ENCODE data around the gene HS3ST5. TPM values are rescaled to one million over a fixed set of nuclear protein-coding genes. Genes with fewer than 3 reads are reported as not detected.

Gene HS3ST5
- total and polyA plus RNA-seq, 4 donors: not detected

GRCh38 chr6:114167583-114168576 lies 174.9 kb downstream of the HS3ST5 start:
- TF ChIP-seq MAX (IDR thresholded peaks at IDR 0.05) (no peak), JUND (IDR thresholded peaks at IDR 0.05) (no peak), RXRA (IDR thresholded peaks at IDR 0.05) (no peak), FOXA2 (IDR thresholded peaks at IDR 0.05) (peak; percentile 60), ZBTB33 (IDR thresholded peaks at IDR 0.05) (no peak), HNF4A (conservative IDR thresholded peaks at IDR 0.05) (peak; percentile 76 to 78), TAF1 (conservative IDR thresholded peaks at IDR 0.05) (peak; percentile 6)
- peaks cover 0 to 6% (median 0%) of the 10 kb centered on the region in 4 donors for H3K27me3 ChIP-seq (ENCODE audit: control insufficient read depth in 4 of 4, insufficient read depth in 4 of 4, low read length in 3 of 4)
- H3K9me3 ChIP-seq (ENCODE audit: control insufficient read depth in 4 of 4, low read length in 3 of 4): no peaks in the 10 kb centered on the region
- H3K4me3 ChIP-seq (ENCODE audit: low read depth in 1 of 3, low read length in 3 of 3): no peak overlapping the region
- no peak overlapping the region for H3K27ac ChIP-seq (ENCODE audit: low read depth in 1 of 2, low read length in 2 of 2)
- 37% methylated on average over 13 of the region's 13 CpGs for WGBS
- H3K4me1 ChIP-seq (ENCODE audit: control insufficient read depth in 4 of 4, insufficient read depth in 4 of 4, low read length in 3 of 4): peaks cover 5 to 31% (median 14%) of the 10 kb centered on the region in 4 donors
- no peak for DNase-seq (ENCODE audit: low spot score)
- H3K36me3 ChIP-seq (ENCODE audit: control insufficient read depth in 4 of 4, insufficient read depth in 3 of 4, low read depth in 1 of 4, low read length in 3 of 4): no peaks in the 10 kb centered on the region
- no peak overlapping the region for H3K9ac ChIP-seq (ENCODE audit: low read depth in 1 of 2, low read length in 2 of 2)

GRCh38 chr6:114164207-114164606 lies 178.6 kb downstream of the HS3ST5 start:
- DNase-seq (ENCODE audit: low spot score): no peak
- H3K27ac ChIP-seq (ENCODE audit: low read depth in 1 of 2, low read length in 2 of 2): no peak overlapping the region

GRCh38 chr6:114162691-114163347 lies 180.0 kb downstream of the HS3ST5 start:
- H3K4me1 ChIP-seq (ENCODE audit: control insufficient read depth in 4 of 4, insufficient read depth in 4 of 4, low read length in 3 of 4): peaks cover 0 to 15% (median 8%) of the 10 kb centered on the region in 4 donors
- H3K9me3 ChIP-seq (ENCODE audit: control insufficient read depth in 4 of 4, low read length in 3 of 4): no peaks in the 10 kb centered on the region
- H3K36me3 ChIP-seq (ENCODE audit: control insufficient read depth in 4 of 4, insufficient read depth in 3 of 4, low read depth in 1 of 4, low read length in 3 of 4): no peaks in the 10 kb centered on the region
- H3K27me3 ChIP-seq (ENCODE audit: control insufficient read depth in 4 of 4, insufficient read depth in 4 of 4, low read length in 3 of 4): peaks cover 0 to 5% (median under 1%) of the 10 kb centered on the region in 4 donors
- WGBS: 87% methylated on average over 6 of the region's 6 CpGs
- DNase-seq (ENCODE audit: low spot score): no peak
- no peak overlapping the region for H3K27ac ChIP-seq (ENCODE audit: low read depth in 1 of 2, low read length in 2 of 2)
- H3K9ac ChIP-seq (ENCODE audit: low read depth in 1 of 2, low read length in 2 of 2): no peak overlapping the region
- no peak overlapping the region for H3K4me3 ChIP-seq (ENCODE audit: low read depth in 1 of 3, low read length in 3 of 3)
- TF ChIP-seq RAD21 (IDR thresholded peaks at IDR 0.05) (no peak), SP1 (IDR thresholded peaks at IDR 0.05) (no peak), TAF1 (conservative IDR thresholded peaks at IDR 0.05) (no peak), EGR1 (IDR thresholded peaks at IDR 0.05; ENCODE audit: low read depth in 2 of 2) (no peak), HNF4G (IDR thresholded peaks at IDR 0.05) (no peak), REST (IDR thresholded peaks at IDR 0.05) (no peak), ATF3 (IDR thresholded peaks at IDR 0.05) (no peak), ZBTB33 (IDR thresholded peaks at IDR 0.05) (no peak), HNF4A (conservative IDR thresholded peaks at IDR 0.05) (no peak), YY1 (IDR thresholded peaks at IDR 0.05) (no peak)

More at GRCh38 chr6:114164207-114164606, 178.6 kb downstream of the HS3ST5 start:
- Histone ChIP-seq H3K36me3 (ENCODE audit: control insufficient read depth in 4 of 4, insufficient read depth in 3 of 4, low read depth in 1 of 4, low read length in 3 of 4) (no peaks in the 10 kb centered on the region), H3K27me3 (ENCODE audit: control insufficient read depth in 4 of 4, insufficient read depth in 4 of 4, low read length in 3 of 4) (peaks cover 0 to 5% (median 0%) of the 10 kb centered on the region in 4 donors), H3K9ac (ENCODE audit: low read depth in 1 of 2, low read length in 2 of 2) (no peak overlapping the region), H3K9me3 (ENCODE audit: control insufficient read depth in 4 of 4, low read length in 3 of 4) (no peaks in the 10 kb centered on the region), H3K4me1 (ENCODE audit: control insufficient read depth in 4 of 4, insufficient read depth in 4 of 4, low read length in 3 of 4) (peaks cover 2 to 21% (median 10%) of the 10 kb centered on the region in 4 donors), H3K4me3 (ENCODE audit: low read depth in 1 of 3, low read length in 3 of 3) (no peak overlapping the region)
- TF ChIP-seq YY1 (IDR thresholded peaks at IDR 0.05) (no peak), RXRA (IDR thresholded peaks at IDR 0.05) (no peak), GABPA (IDR thresholded peaks at IDR 0.05 in 1 of 2, conservative IDR thresholded peaks at IDR 0.05 in 1 of 2) (no peak), MAX (IDR thresholded peaks at IDR 0.05) (no peak), FOXA1 (IDR thresholded peaks at IDR 0.05) (no peak), HNF4A (conservative IDR thresholded peaks at IDR 0.05) (peak; percentile 64 to 73), HNF4G (IDR thresholded peaks at IDR 0.05) (no peak), EGR1 (IDR thresholded peaks at IDR 0.05; ENCODE audit: low read depth in 2 of 2) (no peak), SP1 (IDR thresholded peaks at IDR 0.05) (peak; percentile 31)
